Liver (tissue), 9 donors: ENCODE data around the gene SMG6. TPM values are rescaled to one million over a fixed set of nuclear protein-coding genes. Genes with fewer than 3 reads are reported as not detected.

Experiments
- DNase-seq: peaks from one replicate; pipeline ENCODE4 v3.0.0-alpha.2; 2017; ENCODE audit warnings: low spot score
- H3K27ac ChIP-seq, 2 donors: one replicate each; pipeline ENCODE4 v1.7.0; 2013; ENCODE audit warnings: inconsistent platforms in 2 of 2, low read length in 2 of 2, control low read depth in 1 of 2, low read depth in 1 of 2, mild to moderate bottlenecking in 1 of 2
- H3K27me3 ChIP-seq, 4 donors: one replicate each; pipeline versions ENCODE4 v1.6.1 to v1.7.0; 2013; ENCODE audit warnings: low read length in 3 of 4, inconsistent platforms in 1 of 4, mild to moderate bottlenecking in 1 of 4, moderate library complexity in 1 of 4; ENCODE audit not compliant: control insufficient read depth in 4 of 4, insufficient read depth in 4 of 4
- H3K36me3 ChIP-seq, 4 donors: one replicate each; pipeline versions ENCODE4 v1.6.1 to v1.7.0; 2013; ENCODE audit warnings: low read length in 3 of 4, mild to moderate bottlenecking in 3 of 4, low read depth in 1 of 4, moderate library complexity in 1 of 4; ENCODE audit not compliant: control insufficient read depth in 4 of 4, insufficient read depth in 3 of 4
- H3K4me1 ChIP-seq, 4 donors: one replicate each; pipeline versions ENCODE4 v1.6.1 to v1.7.0; 2013; ENCODE audit warnings: low read length in 3 of 4, mild to moderate bottlenecking in 3 of 4, moderate library complexity in 1 of 4; ENCODE audit not compliant: control insufficient read depth in 4 of 4, insufficient read depth in 4 of 4
- H3K4me3 ChIP-seq, 3 donors: one replicate each; pipeline versions ENCODE4 v1.6.1 to v1.7.0; 2013; ENCODE audit warnings: low read length in 3 of 3, control low read depth in 1 of 3, low read depth in 1 of 3, mild to moderate bottlenecking in 1 of 3
- H3K9ac ChIP-seq, 2 donors: one replicate each; pipeline ENCODE4 v1.7.0; 2013; ENCODE audit warnings: low read length in 2 of 2, mild to moderate bottlenecking in 2 of 2, moderate library complexity in 2 of 2, control low read depth in 1 of 2, low read depth in 1 of 2
- H3K9me3 ChIP-seq, 4 donors: one replicate each; pipeline versions ENCODE4 v1.6.1 to v1.7.0; 2013; ENCODE audit warnings: low read length in 3 of 4; ENCODE audit not compliant: control insufficient read depth in 4 of 4
- ATF3 ChIP-seq: IDR thresholded peaks from 2 replicates; pipeline ENCODE4 v1.6.1; 2016; ENCODE audit warnings: antibody characterized with exemption
- CTCF ChIP-seq: fragments of 150-350 bp; IDR thresholded peaks from 2 replicates; pipeline ENCODE4 v1.5.1; 2017; ENCODE audit warnings: improper control_type of control experiment, low read depth, low read length; ENCODE audit not compliant: missing input control
- EGR1 ChIP-seq, 2 donors: IDR thresholded peaks; 2 replicates each; pipeline ENCODE4 v1.6.1; 2016 to 2018; ENCODE audit warnings: antibody characterized with exemption in 2 of 2, low read depth in 2 of 2
- FOXA1 ChIP-seq: IDR thresholded peaks from 2 replicates; pipeline ENCODE4 v1.6.1; 2016; ENCODE audit warnings: antibody characterized with exemption
- FOXA2 ChIP-seq: IDR thresholded peaks from 2 replicates; pipeline ENCODE4 v1.6.1; 2016; ENCODE audit warnings: antibody characterized with exemption
- GABPA ChIP-seq, 2 donors: IDR thresholded peaks in 1 of 2; conservative IDR thresholded peaks in 1 of 2; 2 replicates each; pipeline ENCODE4 v1.6.1; 2016; ENCODE audit warnings: antibody characterized with exemption in 2 of 2, mild to moderate bottlenecking in 1 of 2, moderate library complexity in 1 of 2
- HNF4A ChIP-seq, 2 donors: conservative IDR thresholded peaks; 2 replicates each; pipeline ENCODE4 v1.6.1; 2016; ENCODE audit warnings: antibody characterized with exemption in 2 of 2, mild to moderate bottlenecking in 2 of 2
- HNF4G ChIP-seq: IDR thresholded peaks from 2 replicates; pipeline ENCODE4 v1.6.1; 2016; ENCODE audit warnings: antibody characterized with exemption
- JUND ChIP-seq, 2 donors: IDR thresholded peaks; 2 replicates each; pipeline ENCODE4 v1.6.1; 2016; ENCODE audit warnings: antibody characterized with exemption in 2 of 2
- MAX ChIP-seq: IDR thresholded peaks from 2 replicates; pipeline ENCODE4 v1.6.1; 2016; ENCODE audit warnings: antibody characterized with exemption
- NR2F2 ChIP-seq: IDR thresholded peaks from 2 replicates; pipeline ENCODE4 v1.6.1; 2016; ENCODE audit warnings: antibody characterized with exemption
- RAD21 ChIP-seq, 2 donors: IDR thresholded peaks; 2 replicates each; pipeline ENCODE4 v1.6.1; 2016; ENCODE audit warnings: antibody characterized with exemption in 2 of 2, mild to moderate bottlenecking in 2 of 2
- REST ChIP-seq: IDR thresholded peaks from 2 replicates; pipeline ENCODE4 v1.6.1; 2016; ENCODE audit warnings: antibody characterized with exemption, mild to moderate bottlenecking
- RXRA ChIP-seq, 2 donors: IDR thresholded peaks; 2 replicates each; pipeline ENCODE4 v1.6.1; 2017 to 2018; ENCODE audit warnings: antibody characterized with exemption in 2 of 2, mild to moderate bottlenecking in 1 of 2
- SP1 ChIP-seq: IDR thresholded peaks from 2 replicates; pipeline ENCODE4 v1.6.1; 2018; ENCODE audit warnings: antibody characterized with exemption, mild to moderate bottlenecking
- TAF1 ChIP-seq: conservative IDR thresholded peaks from 2 replicates; pipeline ENCODE4 v1.6.1; 2016; ENCODE audit warnings: antibody characterized with exemption, mild to moderate bottlenecking
- YY1 ChIP-seq: IDR thresholded peaks from 2 replicates; pipeline ENCODE4 v1.6.1; 2016; ENCODE audit warnings: antibody characterized with exemption, mild to moderate bottlenecking
- ZBTB33 ChIP-seq: IDR thresholded peaks from 2 replicates; pipeline ENCODE4 v1.6.1; 2016; ENCODE audit warnings: antibody characterized with exemption
- WGBS: extraction: QIAGEN DNeasy Blood & Tissue Kit; methylation state at CpG from one replicate; pipeline ENCODE4 v1.1.7; 2013; 5-methylcytosine and 5-hydroxymethylcytosine counted together
- polyA plus RNA-seq, 2 donors: library from polyadenylated mRNA; stranded (reverse) in 1 of 2; unstranded in 1 of 2; fragments of 200-250 nt in 1 of 2; fragments of >200 nt in 1 of 2; fragmentation: Nextera tagmentation in 1 of 2; extraction: Ambion mirVana in 1 of 2; gene quantifications; one replicate each; pipeline versions ENCODE4 v1.2.1 to v1.2.3, GENCODE V29; 2013 to 2015
- total RNA-seq, 2 donors: library from RNA; depleted of rRNA; stranded (reverse); fragments of >200 nt; gene quantifications; one replicate each; pipeline ENCODE4 v1.2.3, GENCODE V29; 2014
- donor health status: healthy.
- donor health status: healthy.
- donor health status: healthy.
- donor health status: healthy.
- donor health status: healthy.

Gene SMG6
- total and polyA plus RNA-seq, 4 donors = 4.9 to 12.0 (median 8.2) TPM

GRCh38 chr17:2179615-2180295 lies 123.8 kb downstream of the SMG6 start (continued):
- no peak for TF ChIP-seq ZBTB33

- TF ChIP-seq REST (no peak), FOXA1 (no peak), HNF4A (conservative IDR thresholded peaks at IDR 0.05) (no peak), YY1 (no peak), TAF1 (no peak), SP1 (peak; percentile 52), CTCF (no peak), JUND (IDR thresholded peaks at IDR 0.05) (no peak), NR2F2 (peak; percentile 90), EGR1 (IDR thresholded peaks at IDR 0.05; ENCODE audit: low read depth in 2 of 2) (no peak), MAX (no peak), GABPA (IDR thresholded peaks at IDR 0.05 in 1 of 2, conservative IDR thresholded peaks at IDR 0.05 in 1 of 2) (no peak), FOXA2 (no peak), RXRA (IDR thresholded peaks at IDR 0.05) (peak; percentile 74 to 80), ATF3 (no peak), ZBTB33 (no peak), HNF4G (no peak), RAD21 (IDR thresholded peaks at IDR 0.05) (peak in 1 of 2 donors; percentile 17)
- Histone ChIP-seq H3K4me1 (peaks cover 18 to 67% (median 58%) of the 10 kb centered on the region in 4 donors), H3K27me3 (no peaks in the 10 kb centered on the region), H3K27ac (peak overlapping the region; percentile 72 to 75), H3K4me3 (no peak overlapping the region), H3K9ac (no peak overlapping the region), H3K9me3 (no peaks in the 10 kb centered on the region), H3K36me3 (peaks cover 0 to 3% (median 1%) of the 10 kb centered on the region in 4 donors)
- DNase-seq = no peak
- 67% methylated on average over 15 of the region's 15 CpGs for WGBS
These were observed 124.6 kb downstream of the SMG6 start for GRCh38 chr17:2178798-2179501.
